ENCODE results near the gene TREML4. TPM values are rescaled to one million over a fixed set of nuclear protein-coding genes. Genes with fewer than 3 reads are reported as not detected.

Gene TREML4, protein sequence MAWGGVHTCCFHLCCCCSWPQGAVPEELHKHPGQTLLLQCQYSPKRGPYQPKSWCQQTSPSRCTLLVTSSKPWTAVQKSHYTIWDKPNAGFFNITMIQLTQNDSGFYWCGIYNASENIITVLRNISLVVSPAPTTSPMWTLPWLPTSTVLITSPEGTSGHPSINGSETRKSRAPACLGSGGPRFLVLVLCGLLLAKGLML
- total RNA-seq (ENCODE audit: unreplicated experiment): not detected
- long read RNA-seq: 0 reads

DNA sequence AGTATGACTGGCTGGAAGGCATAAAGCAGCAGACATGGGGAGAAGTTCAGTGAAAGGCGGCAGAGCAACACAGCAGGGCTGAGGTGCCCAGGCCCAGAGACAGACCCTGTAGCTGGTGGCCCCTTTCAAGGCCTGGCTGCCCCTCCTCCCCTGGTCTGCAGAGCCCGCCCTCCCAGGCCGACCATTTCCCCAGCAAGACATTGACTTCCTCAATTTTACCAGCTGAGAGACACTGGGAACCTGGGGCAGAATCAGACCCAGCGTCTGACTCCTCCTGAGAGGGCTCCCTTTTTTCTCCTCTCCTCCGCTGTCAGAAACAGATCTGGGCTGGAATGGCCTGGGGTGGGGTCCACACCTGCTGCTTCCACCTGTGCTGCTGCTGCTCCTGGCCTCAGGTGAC, at the start of gene TREML4:
TSS of gene TREML4 (plus strand) at position 254 of the 400 bp plus-strand sequence. CDS start at position 333, 79 bp downstream.
- H3K27me3 Mint-ChIP-seq (ENCODE audit: unreplicated experiment): peaks cover 5% of the 10 kb centered on the region
- peaks cover 9% of the 10 kb centered on the region for H3K9me3 Mint-ChIP-seq (ENCODE audit: unreplicated experiment)
- H3K27ac Mint-ChIP-seq (ENCODE audit: unreplicated experiment): no peak within 1 kb of the TSS
- H3K36me3 Mint-ChIP-seq (ENCODE audit: unreplicated experiment): no peaks in the 10 kb centered on the region
- TF ChIP-seq, protein P1, sequence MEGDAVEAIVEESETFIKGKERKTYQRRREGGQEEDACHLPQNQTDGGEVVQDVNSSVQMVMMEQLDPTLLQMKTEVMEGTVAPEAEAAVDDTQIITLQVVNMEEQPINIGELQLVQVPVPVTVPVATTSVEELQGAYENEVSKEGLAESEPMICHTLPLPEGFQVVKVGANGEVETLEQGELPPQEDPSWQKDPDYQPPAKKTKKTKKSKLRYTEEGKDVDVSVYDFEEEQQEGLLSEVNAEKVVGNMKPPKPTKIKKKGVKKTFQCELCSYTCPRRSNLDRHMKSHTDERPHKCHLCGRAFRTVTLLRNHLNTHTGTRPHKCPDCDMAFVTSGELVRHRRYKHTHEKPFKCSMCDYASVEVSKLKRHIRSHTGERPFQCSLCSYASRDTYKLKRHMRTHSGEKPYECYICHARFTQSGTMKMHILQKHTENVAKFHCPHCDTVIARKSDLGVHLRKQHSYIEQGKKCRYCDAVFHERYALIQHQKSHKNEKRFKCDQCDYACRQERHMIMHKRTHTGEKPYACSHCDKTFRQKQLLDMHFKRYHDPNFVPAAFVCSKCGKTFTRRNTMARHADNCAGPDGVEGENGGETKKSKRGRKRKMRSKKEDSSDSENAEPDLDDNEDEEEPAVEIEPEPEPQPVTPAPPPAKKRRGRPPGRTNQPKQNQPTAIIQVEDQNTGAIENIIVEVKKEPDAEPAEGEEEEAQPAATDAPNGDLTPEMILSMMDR (IDR thresholded peaks at IDR 0.05; ENCODE audit: partially characterized antibody, unreplicated experiment): no peak
- DNase-seq: no peak
- no peaks in the 10 kb centered on the region for H3K4me1 Mint-ChIP-seq (ENCODE audit: low read depth, unreplicated experiment)
- no peak within 1 kb of the TSS for H3K4me3 Mint-ChIP-seq (ENCODE audit: unreplicated experiment)

DNA sequence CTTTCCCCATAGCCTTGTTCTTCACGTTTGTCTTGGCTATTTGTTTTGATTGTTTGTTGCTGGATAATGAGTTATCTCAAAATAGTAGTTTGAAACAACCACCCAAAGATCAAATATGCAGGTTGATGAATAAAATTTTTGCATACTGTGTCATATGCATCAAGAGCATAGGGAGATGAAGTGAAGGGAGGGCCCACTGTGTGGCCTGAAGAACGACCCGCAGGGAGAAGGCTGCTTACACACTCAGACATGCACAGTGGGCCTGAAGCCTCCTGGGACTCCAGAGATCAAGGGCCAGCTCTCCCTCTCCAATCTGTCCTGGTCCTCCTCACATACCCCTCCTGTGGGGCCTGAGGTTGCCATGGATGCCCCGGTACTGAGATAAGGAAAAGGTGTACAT, 49.0 kb upstream of the TREML4 start:
- TF ChIP-seq, protein P1 (IDR thresholded peaks at IDR 0.05; ENCODE audit: partially characterized antibody, unreplicated experiment): no peak
- Mint-ChIP-seq H3K9me3 (ENCODE audit: unreplicated experiment) (peaks cover 1% of the 10 kb centered on the region), H3K36me3 (ENCODE audit: unreplicated experiment) (no peaks in the 10 kb centered on the region), H3K27me3 (ENCODE audit: unreplicated experiment) (peaks cover 5% of the 10 kb centered on the region), H3K27ac (ENCODE audit: unreplicated experiment) (no peak overlapping the region), H3K4me1 (ENCODE audit: low read depth, unreplicated experiment) (no peaks in the 10 kb centered on the region), H3K4me3 (ENCODE audit: unreplicated experiment) (no peak overlapping the region)
- DNase-seq: no peak

DNA sequence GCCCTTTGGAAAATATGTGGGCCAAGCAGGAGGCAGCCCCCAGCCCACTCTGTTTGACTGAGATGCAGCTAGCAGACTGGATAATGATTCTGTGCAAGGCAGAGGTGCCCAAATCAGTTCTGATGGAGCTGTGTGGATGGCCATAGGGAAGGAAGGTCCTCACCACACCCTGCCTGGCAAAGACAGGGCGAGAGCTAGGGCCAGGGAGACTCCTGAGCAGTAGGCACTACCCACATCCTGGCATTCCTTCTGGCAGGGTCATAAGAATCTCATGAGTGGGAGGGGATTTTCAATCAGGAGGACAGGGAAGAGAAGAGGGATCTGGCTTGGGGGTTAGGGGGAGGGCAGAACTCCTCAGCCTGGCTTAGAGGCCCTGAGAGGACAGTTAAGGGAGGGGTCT, 46.6 kb upstream of the TREML4 start:
- no peaks in the 10 kb centered on the region for H3K36me3 Mint-ChIP-seq (ENCODE audit: unreplicated experiment)
- no peak for DNase-seq
- H3K4me3 Mint-ChIP-seq (ENCODE audit: unreplicated experiment): no peak overlapping the region
- H3K9me3 Mint-ChIP-seq (ENCODE audit: unreplicated experiment): peaks cover 1% of the 10 kb centered on the region
- TF ChIP-seq, protein P1 (IDR thresholded peaks at IDR 0.05; ENCODE audit: partially characterized antibody, unreplicated experiment): no peak
- no peak overlapping the region for H3K27ac Mint-ChIP-seq (ENCODE audit: unreplicated experiment)
- H3K27me3 Mint-ChIP-seq (ENCODE audit: unreplicated experiment): peaks cover 5% of the 10 kb centered on the region
- no peaks in the 10 kb centered on the region for H3K4me1 Mint-ChIP-seq (ENCODE audit: low read depth, unreplicated experiment)

DNA sequence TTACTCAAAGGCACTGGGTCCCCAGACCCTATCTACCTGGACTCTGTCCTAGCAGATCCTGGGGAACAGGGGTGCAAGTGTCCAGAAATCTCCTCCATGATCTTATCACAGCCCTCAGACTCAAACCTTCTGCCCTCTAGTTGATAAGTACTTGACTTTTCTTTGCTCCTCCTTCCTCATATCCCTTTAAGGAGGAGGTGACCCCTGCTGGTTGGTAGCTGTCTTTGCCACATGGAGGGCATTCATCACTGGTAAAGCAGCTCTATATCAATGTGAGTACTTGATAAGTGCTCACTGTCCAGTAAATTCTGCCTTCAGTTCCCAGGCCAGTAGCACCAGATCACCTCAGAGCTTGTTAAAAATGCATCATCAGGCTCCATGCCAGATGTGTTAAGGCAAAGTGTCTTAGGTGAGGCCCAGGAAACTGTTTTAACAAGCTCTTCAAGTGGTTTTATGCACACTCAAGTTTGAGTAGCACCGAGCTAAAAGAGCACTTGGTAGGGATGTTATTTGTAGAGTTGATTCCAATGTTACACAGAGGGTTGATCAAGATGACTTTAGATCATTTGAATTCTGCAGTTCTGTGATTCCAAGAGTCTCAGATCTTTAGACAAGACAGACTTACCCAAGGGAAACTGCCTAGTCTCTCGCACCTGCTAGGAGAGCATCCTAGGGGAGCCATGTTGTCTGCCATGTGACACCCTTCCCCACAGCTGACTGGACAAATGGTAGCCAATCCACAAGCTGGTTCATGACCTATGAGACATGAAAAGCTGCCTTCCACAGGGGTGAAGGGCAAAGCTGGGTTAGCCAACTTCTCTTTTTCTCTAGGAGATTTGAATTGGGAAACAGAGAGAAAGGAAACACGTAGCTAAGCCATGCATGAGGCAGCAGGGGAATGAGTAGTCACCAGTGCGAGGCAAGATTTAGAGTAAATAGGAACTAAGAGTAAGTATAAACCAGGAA, 45.8 kb upstream of the TREML4 start:
- Mint-ChIP-seq H3K27ac (ENCODE audit: unreplicated experiment) (no peak overlapping the region), H3K27me3 (ENCODE audit: unreplicated experiment) (peaks cover 5% of the 10 kb centered on the region), H3K4me1 (ENCODE audit: low read depth, unreplicated experiment) (no peaks in the 10 kb centered on the region), H3K36me3 (ENCODE audit: unreplicated experiment) (no peaks in the 10 kb centered on the region), H3K9me3 (ENCODE audit: unreplicated experiment) (peaks cover 3% of the 10 kb centered on the region), H3K4me3 (ENCODE audit: unreplicated experiment) (no peak overlapping the region)
- DNase-seq: peak; percentile 41
- TF ChIP-seq, protein P1 (IDR thresholded peaks at IDR 0.05; ENCODE audit: partially characterized antibody, unreplicated experiment): peak; percentile 57
